ENCODE measurements around the gene MYOZ3. TPM values are rescaled to one million over a fixed set of nuclear protein-coding genes. Genes with fewer than 3 reads are reported as not detected.
A peak's percentile ranks its signal among the peaks of the same experiment; 100 is the strongest.

Gene MYOZ3
- total RNA-seq, 1 donor from 2014 or later = 6.1 TPM

DNA sequence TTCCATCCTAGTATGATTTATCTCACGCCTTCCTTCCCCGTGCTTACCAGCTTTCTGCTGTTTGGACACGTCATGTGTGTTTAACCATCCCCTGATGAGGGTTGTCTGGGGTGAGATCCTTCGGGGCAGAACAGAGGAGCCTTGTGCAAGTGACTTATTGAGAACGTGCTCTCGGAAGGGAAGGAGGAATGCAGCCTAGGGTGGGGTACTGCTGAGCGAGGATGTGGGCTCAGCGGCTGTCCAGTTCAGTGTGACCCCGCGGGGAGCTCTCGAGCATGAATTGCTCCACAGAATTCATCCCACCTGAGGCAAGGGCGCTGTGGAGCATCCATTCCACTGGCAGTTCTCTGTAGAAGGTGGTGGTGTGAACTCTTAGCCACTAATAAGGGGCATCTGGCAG, 4.0 kb downstream of the MYOZ3 start:
- no peak overlapping the region for H3K27ac Mint-ChIP-seq
- TF ChIP-seq, protein P1, sequence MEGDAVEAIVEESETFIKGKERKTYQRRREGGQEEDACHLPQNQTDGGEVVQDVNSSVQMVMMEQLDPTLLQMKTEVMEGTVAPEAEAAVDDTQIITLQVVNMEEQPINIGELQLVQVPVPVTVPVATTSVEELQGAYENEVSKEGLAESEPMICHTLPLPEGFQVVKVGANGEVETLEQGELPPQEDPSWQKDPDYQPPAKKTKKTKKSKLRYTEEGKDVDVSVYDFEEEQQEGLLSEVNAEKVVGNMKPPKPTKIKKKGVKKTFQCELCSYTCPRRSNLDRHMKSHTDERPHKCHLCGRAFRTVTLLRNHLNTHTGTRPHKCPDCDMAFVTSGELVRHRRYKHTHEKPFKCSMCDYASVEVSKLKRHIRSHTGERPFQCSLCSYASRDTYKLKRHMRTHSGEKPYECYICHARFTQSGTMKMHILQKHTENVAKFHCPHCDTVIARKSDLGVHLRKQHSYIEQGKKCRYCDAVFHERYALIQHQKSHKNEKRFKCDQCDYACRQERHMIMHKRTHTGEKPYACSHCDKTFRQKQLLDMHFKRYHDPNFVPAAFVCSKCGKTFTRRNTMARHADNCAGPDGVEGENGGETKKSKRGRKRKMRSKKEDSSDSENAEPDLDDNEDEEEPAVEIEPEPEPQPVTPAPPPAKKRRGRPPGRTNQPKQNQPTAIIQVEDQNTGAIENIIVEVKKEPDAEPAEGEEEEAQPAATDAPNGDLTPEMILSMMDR (conservative IDR thresholded peaks at IDR 0.05) = no peak

DNA sequence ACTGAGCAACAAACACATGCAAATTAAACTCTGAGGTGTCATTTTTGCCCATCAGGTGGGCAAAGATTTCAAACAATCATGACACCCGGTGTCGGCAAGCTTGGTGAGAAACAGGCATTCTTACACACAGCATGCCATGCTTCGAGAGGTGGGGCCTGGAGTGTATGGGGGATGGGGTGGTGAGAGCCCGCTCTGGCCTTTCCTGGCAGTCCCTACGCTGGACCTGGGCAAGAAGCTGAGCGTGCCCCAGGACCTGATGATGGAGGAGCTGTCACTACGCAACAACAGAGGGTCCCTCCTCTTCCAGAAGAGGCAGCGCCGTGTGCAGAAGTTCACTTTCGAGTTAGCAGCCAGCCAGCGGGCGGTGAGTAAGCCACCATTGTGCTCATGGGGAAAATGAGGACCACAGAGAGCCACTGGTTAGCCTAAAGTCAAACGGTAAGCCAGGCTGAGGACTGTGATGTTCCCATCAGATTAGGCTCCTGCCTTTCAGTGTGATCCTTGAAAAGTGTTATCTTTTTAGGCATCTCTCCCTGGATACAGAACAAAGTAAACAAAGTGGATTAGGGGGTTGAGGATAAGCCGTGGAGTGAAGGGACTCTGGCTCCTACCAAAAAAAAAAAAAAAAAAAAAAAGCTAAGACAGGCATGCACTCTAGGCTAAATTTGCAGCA, 9.4 kb downstream of the MYOZ3 start:
- peak; percentile 29 for DNase-seq (ENCODE audit: extremely low spot score, unreplicated experiment)
- Mint-ChIP-seq H3K27ac (no peak overlapping the region), H3K4me1 (ENCODE audit: unreplicated experiment) (peaks cover 26% of the 10 kb centered on the region), H3K27me3 (peaks cover 23% of the 10 kb centered on the region), H3K36me3 (no peaks in the 10 kb centered on the region), H3K4me3 (peak overlapping the region; percentile 81), H3K9me3 (no peaks in the 10 kb centered on the region)
- TF ChIP-seq, protein P1 (conservative IDR thresholded peaks at IDR 0.05) = no peak

More for the DNA sequence above, 4.0 kb downstream of the MYOZ3 start:
- H3K36me3 Mint-ChIP-seq = no peaks in the 10 kb centered on the region
- H3K4me1 Mint-ChIP-seq (ENCODE audit: unreplicated experiment) = peaks cover 28% of the 10 kb centered on the region
- H3K9me3 Mint-ChIP-seq = no peaks in the 10 kb centered on the region
- H3K27me3 Mint-ChIP-seq = peaks cover 26% of the 10 kb centered on the region
- peak; percentile 62 for DNase-seq (ENCODE audit: extremely low spot score, unreplicated experiment)
- no peak overlapping the region for H3K4me3 Mint-ChIP-seq

DNA sequence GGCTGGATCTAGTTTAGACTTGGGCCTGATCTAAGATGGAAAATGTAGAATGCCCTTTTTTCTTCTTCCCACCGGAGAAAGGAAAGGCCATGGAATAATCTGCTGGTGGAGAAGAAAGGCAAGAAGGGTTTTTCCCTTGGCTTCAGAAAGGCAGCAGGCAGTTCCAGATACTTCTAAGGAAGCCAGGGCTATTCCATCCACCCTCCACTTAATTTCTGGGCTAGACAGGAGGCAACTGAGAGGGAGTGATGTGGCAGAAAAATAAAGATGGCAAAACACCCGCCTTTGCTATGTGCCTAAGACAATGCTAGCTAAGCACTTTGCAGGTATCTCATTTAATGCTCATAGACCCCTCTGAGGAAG, 9.9 kb downstream of the MYOZ3 start:
- Mint-ChIP-seq H3K27ac (no peak overlapping the region), H3K36me3 (no peaks in the 10 kb centered on the region), H3K4me3 (peak overlapping the region; percentile 81), H3K4me1 (ENCODE audit: unreplicated experiment) (peaks cover 26% of the 10 kb centered on the region), H3K27me3 (peaks cover 23% of the 10 kb centered on the region), H3K9me3 (no peaks in the 10 kb centered on the region)
- peak; percentile 8 for DNase-seq (ENCODE audit: extremely low spot score, unreplicated experiment)
- TF ChIP-seq, protein P1 (conservative IDR thresholded peaks at IDR 0.05) = no peak

DNA sequence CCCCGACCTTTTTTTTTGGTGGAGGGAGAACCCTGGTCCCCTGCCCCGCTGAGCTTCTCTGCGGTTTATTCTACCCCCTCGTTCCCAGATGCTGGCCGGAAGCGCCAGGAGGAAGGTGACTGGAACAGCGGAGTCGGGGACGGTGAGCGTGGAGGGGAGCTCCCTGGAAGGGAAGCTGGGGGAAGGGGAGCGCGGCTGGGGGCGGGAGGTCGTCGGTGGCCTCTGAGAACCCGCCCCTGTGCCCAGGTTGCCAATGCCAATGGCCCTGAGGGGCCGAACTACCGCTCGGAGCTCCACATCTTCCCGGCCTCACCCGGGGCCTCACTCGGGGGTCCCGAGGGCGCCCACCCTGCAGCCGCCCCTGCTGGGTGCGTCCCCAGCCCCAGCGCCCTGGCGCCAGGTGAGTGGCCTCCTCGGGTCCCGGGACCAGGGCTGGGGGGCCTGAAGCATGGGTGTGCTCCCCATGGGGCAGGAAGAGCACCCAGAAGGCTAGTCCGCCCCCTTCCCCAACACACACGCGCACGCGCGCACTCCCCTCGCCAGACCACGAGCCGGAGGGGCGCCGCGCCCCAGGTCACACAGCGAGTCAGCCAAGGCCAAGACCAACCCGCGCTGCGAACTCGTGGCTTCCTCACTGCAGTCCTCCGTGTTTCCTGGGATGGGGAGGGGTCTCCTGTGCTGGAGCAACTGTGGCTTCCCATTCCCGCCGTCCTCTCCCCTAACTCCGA, 10.6 kb downstream of the MYOZ3 start:
- DNase-seq (ENCODE audit: extremely low spot score, unreplicated experiment) = no peak
- H3K4me1 Mint-ChIP-seq (ENCODE audit: unreplicated experiment) = peaks cover 26% of the 10 kb centered on the region
- H3K9me3 Mint-ChIP-seq = no peaks in the 10 kb centered on the region
- H3K36me3 Mint-ChIP-seq = no peaks in the 10 kb centered on the region
- peak overlapping the region; percentile 86 for H3K4me3 Mint-ChIP-seq
- TF ChIP-seq, protein P1 (conservative IDR thresholded peaks at IDR 0.05) = no peak
- H3K27me3 Mint-ChIP-seq = peaks cover 23% of the 10 kb centered on the region
- H3K27ac Mint-ChIP-seq = no peak overlapping the region

DNA sequence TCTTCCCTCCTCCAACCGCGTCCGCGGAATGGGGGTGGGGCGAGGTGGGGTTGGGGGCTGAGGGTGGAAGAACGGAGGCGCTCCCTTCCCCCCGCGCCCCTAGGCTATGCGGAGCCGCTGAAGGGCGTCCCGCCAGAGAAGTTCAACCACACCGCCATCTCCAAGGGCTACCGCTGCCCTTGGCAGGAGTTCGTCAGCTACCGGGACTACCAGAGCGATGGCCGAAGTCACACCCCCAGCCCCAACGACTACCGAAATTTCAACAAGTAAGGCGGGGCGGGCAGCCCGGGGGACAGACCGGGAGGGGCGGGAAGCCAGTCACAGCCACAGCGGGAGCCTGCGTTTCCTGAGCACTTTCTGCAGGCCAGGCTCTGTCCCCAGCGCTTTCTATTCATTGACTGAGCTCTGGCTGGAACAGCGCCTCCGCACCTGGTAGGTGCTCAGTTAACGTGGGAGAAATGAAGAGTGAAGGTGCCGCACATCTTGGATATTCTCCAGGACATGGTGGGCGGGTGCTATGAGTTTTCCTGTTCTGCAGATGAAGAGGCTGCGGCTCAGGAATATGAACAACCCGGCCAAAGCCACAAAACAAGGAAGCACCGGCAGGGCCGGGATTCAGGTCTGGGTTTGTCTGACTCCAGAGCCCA, 11.3 kb downstream of the MYOZ3 start:
- H3K9me3 Mint-ChIP-seq = no peaks in the 10 kb centered on the region
- peaks cover under 1% of the 10 kb centered on the region for H3K36me3 Mint-ChIP-seq
- H3K27me3 Mint-ChIP-seq = peaks cover 23% of the 10 kb centered on the region
- H3K4me1 Mint-ChIP-seq (ENCODE audit: unreplicated experiment) = peaks cover 26% of the 10 kb centered on the region
- DNase-seq (ENCODE audit: extremely low spot score, unreplicated experiment) = peak; percentile 76
- H3K4me3 Mint-ChIP-seq = peak overlapping the region; percentile 86
- no peak overlapping the region for H3K27ac Mint-ChIP-seq
- TF ChIP-seq, protein P1 (conservative IDR thresholded peaks at IDR 0.05) = no peak

Measured in type B pancreatic cell (in vitro differentiated cells).